ENCODE measurements around the gene GALM.

Gene GALM

GRCh38 chr2:38660282-38660681, 5.6 kb upstream of the GALM start:
- Histone ChIP-seq H3K9me3 (ENCODE audit: low read length) (no peaks in the 10 kb centered on the region), H3K9me2 (ENCODE audit: low read depth, low read length) (no peaks in the 10 kb centered on the region), H3K4me3 (ENCODE audit: low read depth, low read length, poor library complexity, severe bottlenecking) (no peak overlapping the region), H3F3A (ENCODE audit: insufficient read depth, low read length) (no peaks in the 10 kb centered on the region), H3K27me3 (ENCODE audit: insufficient read depth, low read length) (no peaks in the 10 kb centered on the region), H3K79me2 (ENCODE audit: insufficient read depth, low read length) (no peaks in the 10 kb centered on the region), H3K4me1 (ENCODE audit: insufficient read depth, low read length, severe bottlenecking) (no peaks in the 10 kb centered on the region), H4K20me1 (ENCODE audit: insufficient read depth, low read length) (no peaks in the 10 kb centered on the region), H3K4me2 (ENCODE audit: low read length) (no peak overlapping the region), H3K36me3 (ENCODE audit: insufficient read depth, low read length) (no peaks in the 10 kb centered on the region), H2AFZ (ENCODE audit: low read length) (no peak overlapping the region), H3K27ac (ENCODE audit: low read depth, low read length, poor library complexity, severe bottlenecking) (no peak overlapping the region), H3K9ac (ENCODE audit: low read length) (no peak overlapping the region)
- TF ChIP-seq EZH2 (IDR thresholded peaks at IDR 0.05; ENCODE audit: borderline replicate concordance, low read length) (no peak), CTCF (IDR thresholded peaks at IDR 0.05; ENCODE audit: low read length) (no peak)

- H3K79me2 ChIP-seq (ENCODE audit: insufficient read depth, low read length): no peaks in the 10 kb centered on the region
- TF ChIP-seq EZH2 (IDR thresholded peaks at IDR 0.05; ENCODE audit: borderline replicate concordance, low read length): no peak
- TF ChIP-seq CTCF (IDR thresholded peaks at IDR 0.05; ENCODE audit: low read length): no peak
- no peak overlapping the region for H2AFZ ChIP-seq (ENCODE audit: low read length)
Measured at GRCh38 chr2:38661306-38661705, 4.6 kb upstream of the GALM start.

GRCh38 chr2:38666556-38666910, 619 bp downstream of the GALM start:
- Histone ChIP-seq H3K27ac (ENCODE audit: low read depth, low read length, poor library complexity, severe bottlenecking) (no peak overlapping the region), H2AFZ (ENCODE audit: low read length) (no peak overlapping the region), H3K9me3 (ENCODE audit: low read length) (no peaks in the 10 kb centered on the region), H3F3A (ENCODE audit: insufficient read depth, low read length) (no peaks in the 10 kb centered on the region), H3K4me3 (ENCODE audit: low read depth, low read length, poor library complexity, severe bottlenecking) (peak overlapping the region; percentile 66), H3K36me3 (ENCODE audit: insufficient read depth, low read length) (no peaks in the 10 kb centered on the region), H3K4me1 (ENCODE audit: insufficient read depth, low read length, severe bottlenecking) (peaks cover 18% of the 10 kb centered on the region), H3K27me3 (ENCODE audit: insufficient read depth, low read length) (no peaks in the 10 kb centered on the region), H3K79me2 (ENCODE audit: insufficient read depth, low read length) (no peaks in the 10 kb centered on the region), H3K9me2 (ENCODE audit: low read depth, low read length) (no peaks in the 10 kb centered on the region), H3K4me2 (ENCODE audit: low read length) (peak overlapping the region; percentile 80), H3K9ac (ENCODE audit: low read length) (peak overlapping the region; percentile 36; the same call in 1 of the 2 replicates), H4K20me1 (ENCODE audit: insufficient read depth, low read length) (no peaks in the 10 kb centered on the region)
- TF ChIP-seq CTCF (IDR thresholded peaks at IDR 0.05; ENCODE audit: low read length) (no peak), EZH2 (IDR thresholded peaks at IDR 0.05; ENCODE audit: borderline replicate concordance, low read length) (no peak)

More at GRCh38 chr2:38661306-38661705, 4.6 kb upstream of the GALM start:
- Histone ChIP-seq H4K20me1 (ENCODE audit: insufficient read depth, low read length) (no peaks in the 10 kb centered on the region), H3K4me1 (ENCODE audit: insufficient read depth, low read length, severe bottlenecking) (peaks cover 8% of the 10 kb centered on the region), H3K4me3 (ENCODE audit: low read depth, low read length, poor library complexity, severe bottlenecking) (no peak overlapping the region), H3K9me3 (ENCODE audit: low read length) (no peaks in the 10 kb centered on the region), H3K4me2 (ENCODE audit: low read length) (no peak overlapping the region), H3K27me3 (ENCODE audit: insufficient read depth, low read length) (no peaks in the 10 kb centered on the region), H3K9ac (ENCODE audit: low read length) (no peak overlapping the region), H3K9me2 (ENCODE audit: low read depth, low read length) (no peaks in the 10 kb centered on the region), H3K36me3 (ENCODE audit: insufficient read depth, low read length) (no peaks in the 10 kb centered on the region), H3F3A (ENCODE audit: insufficient read depth, low read length) (no peaks in the 10 kb centered on the region), H3K27ac (ENCODE audit: low read depth, low read length, poor library complexity, severe bottlenecking) (no peak overlapping the region)
